Measurements from ENCODE around the gene UMPS. TPM values are rescaled to one million over a fixed set of nuclear protein-coding genes. Genes with fewer than 3 reads are reported as not detected.

Gene UMPS
- polyA plus RNA-seq, 10 donors, result 17.7 to 29.6 (median 19.8) TPM

GRCh38 chr3:124761935-124762660, 31.8 kb downstream of the UMPS start:
- peak in 1 of 3 donors; percentile 12 for DNase-seq

GRCh38 chr3:124762661-124763011, 32.4 kb downstream of the UMPS start:
- DNase-seq, result peak in 1 of 3 donors; percentile 1

GRCh38 chr3:124763206-124763605, 33.0 kb downstream of the UMPS start:
- DNase-seq, result no peak

GRCh38 chr3:124763644-124764358, 33.5 kb downstream of the UMPS start:
- peak in 1 of 3 donors; percentile 1 for DNase-seq

- no peak for DNase-seq
Measured at GRCh38 chr3:124764746-124765145, 34.5 kb downstream of the UMPS start.

GRCh38 chr3:124765197-124765840, 35.1 kb downstream of the UMPS start:
- no peak for DNase-seq

GRCh38 chr3:124766113-124767095, 36.2 kb downstream of the UMPS start:
- DNase-seq, result no peak

- DNase-seq, result no peak
Measured at GRCh38 chr3:124767264-124767663, 37.0 kb downstream of the UMPS start.

GRCh38 chr3:124767691-124768090, 37.4 kb downstream of the UMPS start:
- DNase-seq, result no peak

- no peak for DNase-seq
Measured at GRCh38 chr3:124768812-124769211, 38.6 kb downstream of the UMPS start.

- no peak for DNase-seq
Measured at GRCh38 chr3:124769462-124769861, 39.2 kb downstream of the UMPS start.

- peak in 2 of 3 donors; percentile 42 to 68 for DNase-seq
Measured at GRCh38 chr3:124770336-124771082, 40.3 kb downstream of the UMPS start.

- no peak for DNase-seq
Measured at GRCh38 chr3:124771083-124771445, 40.8 kb downstream of the UMPS start.

- peak; percentile 81 to 92 (median 85) for DNase-seq
Measured at GRCh38 chr3:124772081-124772831, 42.0 kb downstream of the UMPS start.

- no peak for DNase-seq
Measured at GRCh38 chr3:124773351-124774326, 43.4 kb downstream of the UMPS start.

- DNase-seq, result peak in 2 of 3 donors; percentile 70 to 72
Measured at GRCh38 chr3:124774327-124774718, 44.1 kb downstream of the UMPS start.

- no peak for DNase-seq
Measured at GRCh38 chr3:124774841-124775402, 44.7 kb downstream of the UMPS start.

- no peak for DNase-seq
Measured at GRCh38 chr3:124775877-124776276, 45.6 kb downstream of the UMPS start.

GRCh38 chr3:124776856-124777255, 46.6 kb downstream of the UMPS start:
- DNase-seq, result no peak

Measured in muscle of back (tissue), 11 donors.